Left forelimb (tissue), 1 donor: ENCODE results near the gene OXA1L.
"Not testable (repeated sequence)": the region's sequence is repeated elsewhere in the genome, so short reads cannot be mapped to it uniquely, and the experiment has no call there.

Source experiments
- DNase-seq: peaks from one replicate; pipeline ENCODE4 v3.0.0-alpha.2; 2018; ENCODE audit warnings: low spot score

OXA1L gene

GRCh38 chr14:22800346-22800745 lies 33.9 kb downstream of the OXA1L start:
- no peak for DNase-seq

- no peak for DNase-seq
Observed at GRCh38 chr14:22801716-22802115, 35.2 kb downstream of the OXA1L start.

GRCh38 chr14:22802860-22803686 lies 36.6 kb downstream of the OXA1L start:
- no peak for DNase-seq

- DNase-seq = no peak
Observed at GRCh38 chr14:22803687-22803974, 37.1 kb downstream of the OXA1L start.

GRCh38 chr14:22805235-22805634 lies 38.7 kb downstream of the OXA1L start:
- DNase-seq = not testable (repeated sequence)

- DNase-seq = no peak
Observed at GRCh38 chr14:22807432-22808087, 41.1 kb downstream of the OXA1L start.

GRCh38 chr14:22808388-22809209 lies 42.1 kb downstream of the OXA1L start:
- no peak for DNase-seq

- DNase-seq = no peak
Observed at GRCh38 chr14:22811722-22812121, 45.2 kb downstream of the OXA1L start.

- DNase-seq = no peak
Observed at GRCh38 chr14:22812744-22813143, 46.3 kb downstream of the OXA1L start.

- no peak for DNase-seq
Observed at GRCh38 chr14:22813145-22813544, 46.7 kb downstream of the OXA1L start.

GRCh38 chr14:22814373-22814772 lies 47.9 kb downstream of the OXA1L start:
- DNase-seq = no peak

GRCh38 chr14:22814941-22815713 lies 48.6 kb downstream of the OXA1L start, which contains the start of gene SLC7A7:
TSS of gene SLC7A7 (minus strand) at chr14:22815435. CDS start at chr14:22813398, 2,037 bp downstream.
- no peak for DNase-seq

- DNase-seq = no peak
Observed at GRCh38 chr14:22819151-22819988, 52.9 kb downstream of the OXA1L start.

- no peak for DNase-seq
Observed at GRCh38 chr14:22820731-22821130, 54.2 kb downstream of the OXA1L start.

- DNase-seq = no peak
Observed at GRCh38 chr14:22821193-22822015, 54.9 kb downstream of the OXA1L start.

GRCh38 chr14:22822016-22822570 lies 55.6 kb downstream of the OXA1L start:
- DNase-seq = no peak
